ENCODE results near the gene STARD3.

Gene STARD3

DNA sequence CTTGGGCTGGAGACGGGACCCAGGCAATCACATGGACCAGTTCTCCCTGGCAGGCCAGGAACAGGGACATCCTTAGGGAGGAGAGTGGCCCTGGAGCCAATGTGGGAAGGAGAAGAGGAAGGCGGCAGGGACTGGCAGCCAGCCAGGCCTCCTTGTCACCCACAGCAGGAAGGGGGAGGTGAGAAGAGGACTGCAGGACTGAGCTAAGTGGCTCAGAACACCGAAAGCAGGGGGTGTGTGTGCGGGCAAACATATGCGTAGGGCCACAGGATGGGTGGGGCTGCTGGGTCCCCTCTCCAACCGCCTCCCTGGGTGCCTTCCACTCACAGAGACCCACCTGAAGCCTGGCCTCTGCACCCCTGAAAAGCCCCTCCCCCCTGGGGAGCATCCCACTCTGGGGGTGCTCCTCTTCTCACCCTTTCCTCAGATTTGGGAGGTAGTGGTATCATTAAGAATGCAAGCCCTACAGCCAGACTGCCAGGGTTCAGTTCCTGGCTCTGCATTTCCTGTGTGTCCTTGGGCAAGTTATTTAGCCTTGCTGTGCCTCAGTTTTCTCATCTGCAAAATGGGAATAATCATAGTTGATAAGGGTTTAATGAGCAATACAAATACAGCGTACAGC lies 39.4 kb downstream of the STARD3 start:
- H3K27me3 Mint-ChIP-seq (ENCODE audit: low read depth, poor library complexity) = peaks cover 4% of the 10 kb centered on the region
- H3K27ac Mint-ChIP-seq = no peak overlapping the region
- TF ChIP-seq CTCF (IDR thresholded peaks at IDR 0.05) = no peak
- no peaks in the 10 kb centered on the region for H3K9me3 Mint-ChIP-seq
- no peaks in the 10 kb centered on the region for H3K36me3 Mint-ChIP-seq (ENCODE audit: low read depth)
- H3K4me3 Mint-ChIP-seq = no peak overlapping the region
- peaks cover 34% of the 10 kb centered on the region for H3K4me1 Mint-ChIP-seq
- no peak for DNase-seq

DNA sequence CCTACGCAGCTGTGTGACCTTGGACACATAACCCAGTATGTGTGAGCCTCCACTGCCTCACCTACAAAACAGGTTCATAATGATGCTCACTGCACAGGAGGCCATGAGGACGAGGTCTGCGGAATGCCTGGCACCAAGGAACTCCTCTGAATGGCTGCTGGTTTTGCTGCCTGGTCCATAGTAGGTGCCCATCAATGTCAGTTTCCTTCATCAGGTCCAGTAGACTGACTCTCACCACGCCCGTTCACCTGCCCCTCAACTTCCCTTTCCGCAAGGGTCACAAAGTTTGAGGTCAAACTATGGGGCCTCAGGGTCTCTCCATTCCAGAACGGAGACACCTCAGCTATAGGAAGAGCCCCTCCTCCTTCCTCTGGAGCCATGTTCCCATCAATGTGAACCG lies 40.1 kb downstream of the STARD3 start:
- DNase-seq = no peak
- Mint-ChIP-seq H3K27me3 (ENCODE audit: low read depth, poor library complexity) (peaks cover 4% of the 10 kb centered on the region), H3K9me3 (no peaks in the 10 kb centered on the region), H3K36me3 (ENCODE audit: low read depth) (no peaks in the 10 kb centered on the region), H3K4me3 (no peak overlapping the region), H3K4me1 (peaks cover 34% of the 10 kb centered on the region), H3K27ac (no peak overlapping the region)
- no peak for TF ChIP-seq CTCF (IDR thresholded peaks at IDR 0.05)

DNA sequence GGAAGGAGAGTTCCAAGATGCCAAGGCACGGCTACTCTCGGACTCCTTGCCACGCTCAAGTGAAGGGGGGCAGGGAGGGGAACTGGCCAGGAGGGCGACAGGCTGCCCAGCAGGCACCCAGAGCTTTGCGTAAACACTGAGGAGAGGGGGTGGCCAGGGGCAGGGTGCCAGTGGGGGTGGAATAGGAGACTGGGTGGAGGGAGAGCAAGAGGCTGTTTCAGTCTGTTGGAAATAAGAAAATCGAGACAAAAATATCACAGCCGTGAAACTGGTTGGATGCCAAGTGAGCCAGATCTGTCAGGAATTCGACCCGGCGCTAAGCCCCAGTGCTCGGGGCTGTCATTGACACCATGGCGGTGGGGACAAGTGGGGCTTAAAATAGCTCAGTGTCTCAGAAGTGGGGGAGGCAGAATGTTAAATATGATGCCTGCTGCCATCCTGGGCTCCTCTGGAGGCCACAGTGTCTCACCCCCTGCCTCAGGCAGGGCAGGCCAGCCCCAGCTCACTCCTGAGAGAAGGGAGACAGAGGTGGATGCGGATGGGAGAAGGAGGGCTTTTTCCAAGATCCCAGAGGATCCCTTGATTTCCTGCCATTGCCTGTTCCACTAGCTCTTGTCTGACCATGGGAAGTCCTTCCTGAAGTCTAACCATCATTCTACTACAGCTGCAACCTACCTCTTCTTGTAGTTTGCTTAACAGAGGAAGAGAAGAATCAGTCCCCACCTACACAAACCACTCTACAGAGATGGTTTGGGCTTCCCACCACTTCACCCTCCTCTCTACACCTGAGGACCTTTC lies 40.8 kb downstream of the STARD3 start:
- Mint-ChIP-seq H3K27ac (no peak overlapping the region), H3K4me1 (peaks cover 34% of the 10 kb centered on the region), H3K36me3 (ENCODE audit: low read depth) (no peaks in the 10 kb centered on the region), H3K4me3 (no peak overlapping the region), H3K27me3 (ENCODE audit: low read depth, poor library complexity) (peaks cover 4% of the 10 kb centered on the region), H3K9me3 (no peaks in the 10 kb centered on the region)
- no peak for TF ChIP-seq CTCF (IDR thresholded peaks at IDR 0.05)
- no peak for DNase-seq

GRCh38 chr17:39678340-39679116 lies 41.6 kb downstream of the STARD3 start:
- Mint-ChIP-seq H3K36me3 (ENCODE audit: low read depth) (peaks cover 6% of the 10 kb centered on the region), H3K4me3 (no peak overlapping the region), H3K27me3 (ENCODE audit: low read depth, poor library complexity) (peaks cover 4% of the 10 kb centered on the region), H3K4me1 (peaks cover 34% of the 10 kb centered on the region), H3K9me3 (no peaks in the 10 kb centered on the region), H3K27ac (no peak overlapping the region)
- DNase-seq = no peak
- TF ChIP-seq CTCF (IDR thresholded peaks at IDR 0.05) = no peak

DNA sequence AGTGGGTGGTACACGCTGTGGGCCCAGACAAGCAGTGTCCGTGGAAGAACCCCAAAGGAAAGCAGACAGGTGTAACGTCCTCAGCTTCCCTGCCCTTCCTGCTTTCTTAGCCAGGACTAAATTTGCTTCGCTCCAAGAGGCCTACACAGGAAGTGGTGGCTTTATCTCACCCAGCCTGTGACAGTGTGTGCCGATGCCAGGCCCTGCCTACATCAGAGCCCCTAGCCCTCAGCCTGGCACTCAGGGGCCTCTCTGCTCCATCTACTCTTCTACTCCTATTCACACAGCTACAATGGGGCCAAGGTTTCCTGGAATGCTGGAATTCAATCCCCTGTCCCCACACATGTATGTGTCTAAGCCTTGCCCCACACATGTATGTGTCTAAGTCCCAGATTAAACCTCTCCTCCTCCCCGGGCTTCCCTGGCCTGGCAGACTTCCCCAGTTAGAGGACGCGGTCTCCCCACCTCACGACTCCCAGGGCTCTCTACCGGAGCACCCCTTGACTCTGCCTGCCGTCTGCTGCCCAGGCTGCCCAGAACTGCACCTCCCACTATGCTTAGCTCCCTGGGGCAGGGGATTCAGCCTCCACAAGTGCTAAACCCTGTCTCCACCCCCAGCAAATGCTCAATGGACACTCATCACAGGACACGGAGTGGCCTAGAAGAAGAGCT lies 42.7 kb downstream of the STARD3 start:
- H3K9me3 Mint-ChIP-seq = no peaks in the 10 kb centered on the region
- H3K36me3 Mint-ChIP-seq (ENCODE audit: low read depth) = peaks cover 6% of the 10 kb centered on the region
- no peak overlapping the region for H3K4me3 Mint-ChIP-seq
- no peak overlapping the region for H3K27ac Mint-ChIP-seq
- peaks cover 4% of the 10 kb centered on the region for H3K27me3 Mint-ChIP-seq (ENCODE audit: low read depth, poor library complexity)
- DNase-seq = no peak
- TF ChIP-seq CTCF (IDR thresholded peaks at IDR 0.05) = no peak
- H3K4me1 Mint-ChIP-seq = peaks cover 34% of the 10 kb centered on the region
